HG02623 (cell line): ENCODE results near the gene SPDEF.

ENCODE experiments used
- ATAC-seq: cut with Tn5 transposase; IDR thresholded peaks from one replicate; pipeline ENCODE4 v1.9.1; 2021; ENCODE audit warnings: moderate library complexity; ENCODE audit not compliant: unreplicated experiment

Gene SPDEF

DNA sequence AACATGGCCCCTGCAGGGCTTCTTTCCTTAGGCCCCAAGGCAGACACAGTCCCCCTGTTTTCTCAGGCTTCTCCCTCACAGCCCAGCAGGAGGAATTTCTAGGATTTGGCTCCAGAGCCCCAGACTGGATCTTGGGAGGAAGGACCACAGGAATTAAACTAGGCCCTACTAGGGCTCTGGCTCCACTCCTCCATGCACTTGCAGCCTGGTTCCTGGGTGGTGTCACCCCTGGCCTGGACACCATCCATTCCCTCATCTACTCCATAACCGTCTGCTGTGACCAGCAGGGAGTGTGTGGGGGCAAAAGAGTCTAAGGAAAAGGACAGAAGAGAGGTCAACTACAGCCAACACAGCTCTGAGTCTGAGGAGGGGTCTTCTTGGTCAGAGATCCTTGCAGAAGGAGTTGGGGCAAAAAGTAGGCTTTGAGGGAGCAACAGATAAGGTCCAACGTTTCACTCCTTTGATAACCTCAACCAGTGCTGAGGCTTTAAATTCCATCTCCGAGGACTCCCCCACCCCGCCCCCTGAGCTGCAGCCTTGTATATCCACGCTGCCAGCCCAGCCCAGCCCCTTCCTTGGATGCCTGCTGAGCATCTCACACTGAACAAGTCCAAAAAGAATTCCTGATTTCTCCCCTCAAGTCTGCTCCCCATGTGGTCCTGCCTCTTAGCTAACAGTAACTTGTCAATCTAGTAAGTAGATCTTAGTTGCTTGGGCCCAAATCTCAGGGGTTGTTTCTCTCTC is 27.9 kb upstream of the SPDEF start:
- ATAC-seq: no peak

DNA sequence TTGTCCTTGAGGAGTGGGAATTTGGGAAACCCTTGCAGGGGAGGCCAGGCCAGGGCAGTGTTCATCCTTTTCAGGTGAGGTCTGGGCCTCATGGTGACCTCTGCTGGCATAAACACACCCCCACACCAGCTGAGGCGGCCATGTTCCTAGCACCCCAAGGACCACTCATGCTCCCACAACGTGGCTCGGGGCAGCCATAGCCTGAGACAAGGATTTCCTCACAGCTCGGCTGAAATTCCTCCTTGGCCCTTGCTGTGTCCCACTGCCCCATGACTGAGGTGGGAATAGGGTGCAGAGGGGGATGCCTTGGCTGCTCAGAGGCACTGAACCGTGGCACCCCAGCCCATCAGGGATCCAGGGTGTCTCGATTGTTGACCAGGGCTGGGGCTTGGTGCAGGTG is 27.3 kb upstream of the SPDEF start:
- ATAC-seq: no peak

DNA sequence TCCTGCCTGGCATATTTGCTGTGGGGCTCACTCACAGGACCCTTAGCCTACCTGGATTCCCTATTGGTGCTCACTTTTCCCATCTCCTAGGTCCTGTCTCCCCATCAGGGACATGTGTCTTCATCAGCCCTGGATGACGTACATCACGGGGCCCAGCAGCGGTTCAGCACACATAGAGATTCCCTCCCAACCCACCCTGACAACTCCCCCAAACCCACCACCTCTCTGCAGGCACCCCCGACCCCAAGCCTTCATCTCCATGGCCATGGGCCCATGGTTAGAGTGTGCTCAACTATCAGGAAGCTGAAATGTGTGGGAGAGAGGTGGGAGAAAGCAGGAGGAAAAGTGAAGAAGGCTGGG is 25.4 kb upstream of the SPDEF start:
- ATAC-seq: no peak

DNA sequence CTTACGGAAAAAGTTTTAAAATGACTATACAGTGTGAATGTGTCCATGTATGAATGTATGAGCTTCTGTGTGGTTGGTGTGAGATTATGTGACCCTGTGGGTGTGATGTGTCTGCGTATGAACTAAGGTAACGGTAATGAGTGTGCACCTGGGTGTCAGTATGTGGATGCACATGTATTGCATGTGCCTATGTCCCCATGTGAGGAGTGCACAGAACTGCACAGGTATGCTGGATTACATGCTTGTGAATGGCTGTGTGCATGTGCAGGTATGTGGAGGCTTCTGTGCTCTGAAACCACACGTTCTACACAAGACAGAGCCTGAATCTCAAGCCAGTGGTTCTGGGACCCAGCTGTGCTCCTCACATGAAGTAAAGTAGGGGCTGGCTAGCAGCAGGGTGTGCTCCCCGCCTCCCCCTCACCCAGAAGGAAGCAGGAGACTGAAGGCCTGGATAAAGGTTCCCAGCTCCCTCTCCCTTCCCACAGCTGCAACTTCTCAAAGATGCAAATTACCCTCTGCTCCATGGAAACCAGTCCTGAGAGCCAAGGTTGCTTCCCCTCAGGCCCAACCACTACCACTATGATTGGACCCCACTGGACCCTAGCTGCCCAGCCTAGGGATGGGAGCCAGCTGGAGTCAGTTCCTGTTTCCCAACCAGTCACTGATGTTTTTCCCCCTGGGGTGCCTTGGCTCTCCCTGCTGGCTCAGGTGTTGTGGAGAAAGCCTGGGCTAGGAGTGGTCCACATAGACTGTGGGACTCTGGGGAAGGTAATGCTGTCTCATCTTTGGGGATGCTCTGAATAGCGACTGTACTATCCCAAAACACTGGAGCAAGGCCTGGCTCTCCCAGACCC is 24.8 kb upstream of the SPDEF start:
- ATAC-seq: no peak

DNA sequence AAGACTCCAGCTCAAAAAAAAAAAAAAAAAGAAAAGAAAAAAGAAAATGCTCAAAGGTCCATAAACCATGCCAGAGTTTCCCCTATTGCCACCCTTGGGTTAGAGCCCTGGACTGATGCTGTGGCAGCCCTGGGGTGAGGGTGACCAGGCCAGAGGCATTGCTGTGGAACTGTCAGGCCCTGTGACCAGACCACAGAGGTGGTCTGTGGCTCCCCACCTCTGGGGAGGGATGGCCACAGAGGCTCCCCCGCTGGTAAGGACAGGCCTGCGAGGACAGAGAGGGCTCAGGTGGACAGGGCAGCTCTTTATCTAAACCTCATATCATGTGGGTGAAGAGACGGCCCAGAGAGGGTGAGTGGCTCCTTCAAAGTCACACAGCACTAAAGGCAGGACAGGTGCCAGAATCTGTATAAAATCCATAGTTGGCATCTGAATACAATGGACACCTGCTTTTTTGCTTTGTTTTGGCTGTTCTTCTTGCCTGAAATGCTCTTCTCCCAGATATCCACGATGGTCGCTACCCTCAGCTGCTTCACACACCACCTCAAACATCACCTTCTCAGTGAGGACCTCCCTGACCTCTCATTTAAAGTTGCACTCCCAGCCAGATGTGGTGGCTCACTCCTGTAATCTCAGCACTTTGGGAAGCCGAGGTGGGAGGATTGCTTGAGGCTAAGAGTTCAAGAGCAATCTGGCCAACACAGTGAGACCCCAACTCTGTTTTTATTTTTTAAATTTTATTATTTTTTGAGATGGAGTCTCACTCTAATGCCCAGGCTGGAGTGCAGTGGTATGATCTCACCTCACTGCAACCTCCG is 22.5 kb upstream of the SPDEF start:
- ATAC-seq: no peak

DNA sequence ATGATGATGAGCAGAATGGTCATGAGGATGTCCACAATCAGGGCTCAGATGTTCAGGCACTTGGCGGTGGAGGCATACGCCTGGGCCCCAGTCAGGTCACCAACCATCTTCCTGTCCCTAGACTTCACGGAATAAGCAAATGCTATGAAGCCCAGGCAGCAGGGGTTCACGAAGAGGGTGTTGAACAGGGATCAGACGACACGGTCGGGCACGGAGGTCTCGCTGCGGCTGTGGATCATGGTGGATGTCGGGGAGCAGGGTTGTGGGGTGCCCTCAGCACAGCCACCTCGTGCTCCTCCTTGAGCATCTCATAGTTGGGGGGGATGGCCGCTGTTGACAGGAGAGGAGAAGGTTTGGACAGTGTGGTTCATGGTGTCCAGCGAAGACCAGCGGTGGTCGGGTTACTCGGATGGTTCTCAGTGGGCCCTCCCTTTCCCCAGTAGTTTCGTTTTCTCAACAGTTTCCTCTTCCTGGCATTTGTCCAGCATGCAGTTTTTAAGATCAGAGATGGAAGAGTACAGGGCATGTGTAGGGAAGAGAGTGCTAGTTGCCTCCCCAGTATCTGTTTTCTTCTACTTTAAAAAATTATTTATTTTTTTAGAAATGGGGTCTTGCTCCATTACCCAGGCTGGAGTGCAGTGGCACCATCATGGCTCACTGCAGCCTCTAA is 20.3 kb upstream of the SPDEF start:
- no peak for ATAC-seq

DNA sequence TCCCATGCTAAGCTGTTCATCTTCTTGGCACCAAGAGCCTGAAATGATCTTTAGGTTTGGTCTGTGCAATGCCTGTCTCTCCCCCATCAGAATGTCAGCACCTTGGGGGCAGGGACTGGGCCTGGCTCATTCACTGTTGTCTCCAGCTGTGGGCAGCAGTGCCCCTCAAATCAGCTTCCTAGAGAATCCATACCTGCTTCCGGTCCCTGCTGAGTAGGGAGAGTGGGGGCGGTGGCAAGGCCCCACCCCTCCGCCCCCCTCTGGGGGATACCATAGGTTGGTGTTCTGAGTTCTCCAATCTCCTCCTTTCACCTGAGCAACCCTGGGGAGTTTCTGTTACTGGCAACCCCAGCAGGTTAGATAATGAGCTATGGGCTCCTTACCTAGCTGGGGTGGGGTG is 19.2 kb upstream of the SPDEF start:
- no peak for ATAC-seq

DNA sequence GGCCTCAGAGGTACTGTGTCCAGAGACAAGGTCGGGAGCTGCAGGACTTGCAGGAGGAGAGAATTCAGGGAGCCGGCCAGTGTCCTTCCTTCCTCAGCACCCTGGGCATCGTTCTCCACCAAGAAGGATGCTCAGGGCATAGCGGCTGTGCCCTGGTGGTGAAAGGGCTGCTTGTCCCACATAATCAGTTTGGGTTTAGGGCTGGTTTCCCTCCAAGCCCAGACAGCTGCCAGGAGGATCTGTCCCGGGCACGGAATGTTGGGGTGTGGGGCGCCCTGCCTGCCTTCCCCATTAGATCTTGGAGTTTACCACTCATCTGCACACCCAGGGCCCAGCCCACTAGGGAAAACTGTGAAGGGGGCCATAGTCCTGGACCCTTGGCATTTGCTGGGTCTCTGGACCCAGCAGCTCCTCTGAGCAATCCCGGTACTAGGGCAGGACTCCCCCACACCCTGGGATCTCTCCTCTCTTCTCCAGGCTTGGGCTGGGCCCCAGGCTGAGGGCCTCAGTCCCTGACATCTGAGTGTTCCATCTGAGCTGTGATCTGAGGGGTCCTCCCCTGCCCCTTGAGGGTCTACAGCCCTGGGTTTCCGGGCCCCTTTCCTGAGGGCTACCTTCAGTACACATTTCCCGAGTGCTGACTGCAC is 18.6 kb upstream of the SPDEF start:
- ATAC-seq: no peak

DNA sequence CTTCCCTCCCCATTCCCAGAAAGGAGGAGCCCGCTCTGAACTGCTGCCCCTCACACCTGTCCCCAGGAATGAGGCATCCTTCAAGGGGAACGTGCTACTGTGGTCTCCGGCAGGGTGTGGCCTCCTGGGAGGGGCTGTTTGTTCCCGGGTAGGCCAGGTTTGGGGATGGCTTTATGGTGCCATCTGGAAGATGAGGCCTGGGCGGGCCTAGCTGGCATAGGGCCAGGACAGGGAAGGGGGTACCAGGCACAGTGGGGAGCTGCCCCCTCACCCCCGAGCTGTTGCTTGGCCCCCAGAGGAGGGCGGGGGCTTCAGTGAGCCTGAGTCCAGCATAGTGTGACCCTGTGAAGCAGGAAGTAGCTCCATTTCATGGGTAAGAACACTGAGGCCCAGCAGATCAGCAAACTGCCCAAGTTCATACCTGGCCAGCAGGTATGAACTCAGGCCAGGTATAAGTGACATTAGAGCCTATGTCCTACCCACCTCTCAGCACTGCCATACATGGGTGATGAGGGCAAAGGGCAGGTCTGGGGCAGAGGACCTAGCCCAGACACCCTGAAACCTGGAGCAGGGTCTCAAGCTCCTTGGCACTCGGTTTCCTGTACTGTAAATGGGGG is 17.5 kb upstream of the SPDEF start:
- no peak for ATAC-seq

DNA sequence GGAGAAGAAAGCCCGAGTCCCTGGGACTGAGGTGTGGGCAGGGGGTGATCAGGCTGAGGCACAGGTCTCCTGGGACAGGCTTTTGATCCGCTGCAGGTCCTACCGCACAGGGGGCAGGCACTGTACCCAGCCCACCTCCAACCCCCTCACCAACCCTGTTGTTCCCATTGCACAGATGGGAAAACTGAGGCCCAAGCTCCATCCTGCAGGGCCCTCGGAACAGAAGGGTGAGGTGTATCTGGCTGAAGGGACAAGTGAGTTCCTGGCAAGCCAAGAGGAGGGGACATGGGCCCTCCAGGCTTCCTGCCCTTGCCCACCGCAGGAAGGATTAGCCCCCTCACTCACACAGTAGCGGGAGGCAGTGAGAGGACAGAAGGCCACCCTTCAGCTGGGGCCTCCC is 16.5 kb upstream of the SPDEF start:
- no peak for ATAC-seq

DNA sequence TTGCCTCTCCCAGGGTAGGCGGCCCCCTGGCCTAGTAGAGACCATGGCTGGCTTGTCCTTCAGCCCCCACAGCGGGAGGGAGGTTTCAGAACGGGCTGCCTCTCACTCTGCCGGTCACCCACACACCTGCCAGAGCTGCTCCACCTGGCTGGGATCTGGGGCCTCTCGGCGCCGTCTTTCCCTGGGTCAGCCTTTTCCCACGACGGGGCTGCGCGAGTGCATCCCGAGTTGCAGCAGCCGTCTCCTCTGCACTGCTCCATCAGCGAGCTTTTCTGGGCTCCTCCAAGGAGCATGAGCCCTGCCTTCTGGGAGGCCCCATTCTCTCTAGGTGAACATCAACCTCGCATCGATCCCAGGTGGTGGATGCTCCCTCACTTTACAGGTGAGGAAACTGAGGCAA is 15.9 kb upstream of the SPDEF start:
- no peak for ATAC-seq

DNA sequence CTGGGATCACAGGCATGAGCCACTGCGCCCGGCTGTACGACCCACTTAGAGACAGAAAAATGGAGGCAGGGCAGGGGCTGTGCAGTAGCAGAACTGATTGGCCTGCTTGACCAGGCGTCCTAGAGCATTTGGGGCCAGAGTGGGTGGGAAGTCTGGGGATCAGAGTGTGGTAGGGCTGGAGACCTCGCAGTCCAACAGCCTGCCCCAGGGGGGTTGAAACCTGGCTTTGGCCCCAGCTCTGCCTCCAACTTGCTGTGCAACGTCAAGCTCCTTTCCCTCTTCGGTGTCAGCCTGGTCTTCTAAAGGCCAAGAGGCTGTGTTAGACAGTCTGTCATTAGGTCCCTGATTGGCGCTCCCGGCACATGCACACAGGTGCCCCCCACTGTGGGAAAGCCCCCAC is 15.3 kb upstream of the SPDEF start:
- no peak for ATAC-seq

DNA sequence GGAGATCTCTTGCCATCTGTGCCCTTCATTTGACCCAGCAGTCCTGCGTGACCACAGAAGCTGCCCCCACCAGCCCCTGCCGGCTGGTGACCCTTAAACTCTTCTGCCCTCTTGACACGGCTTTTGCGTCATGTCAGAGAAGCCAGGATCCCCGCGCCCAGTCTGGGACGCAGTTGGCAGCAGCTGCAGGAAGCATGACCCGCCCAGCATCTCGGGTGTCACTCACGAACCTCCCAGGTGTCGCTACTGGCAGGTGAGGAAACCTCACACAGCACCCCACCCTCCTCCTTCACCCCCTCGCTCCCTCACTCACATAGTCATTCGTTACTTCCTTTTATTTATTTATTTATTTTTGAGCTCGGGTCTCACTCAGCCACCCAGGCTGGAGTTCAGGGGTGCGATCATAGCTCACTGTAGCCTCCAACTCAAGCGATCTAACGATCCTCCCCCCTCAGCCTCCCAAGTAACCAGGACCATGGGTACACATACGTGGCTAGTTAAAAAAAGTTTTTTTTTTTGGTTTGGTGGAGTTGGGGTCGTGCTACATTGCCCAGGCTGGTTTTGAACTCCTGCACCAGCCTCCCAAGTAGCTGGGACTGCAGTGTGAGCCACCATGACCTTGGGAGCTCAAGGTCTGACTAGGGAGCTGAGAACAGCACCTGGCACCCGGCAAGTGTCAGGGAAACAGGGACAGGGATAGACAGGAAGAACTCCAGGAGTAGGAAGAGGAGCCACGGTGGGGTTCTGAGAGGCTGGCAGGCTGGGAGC is 14.1 kb upstream of the SPDEF start:
- ATAC-seq: no peak

DNA sequence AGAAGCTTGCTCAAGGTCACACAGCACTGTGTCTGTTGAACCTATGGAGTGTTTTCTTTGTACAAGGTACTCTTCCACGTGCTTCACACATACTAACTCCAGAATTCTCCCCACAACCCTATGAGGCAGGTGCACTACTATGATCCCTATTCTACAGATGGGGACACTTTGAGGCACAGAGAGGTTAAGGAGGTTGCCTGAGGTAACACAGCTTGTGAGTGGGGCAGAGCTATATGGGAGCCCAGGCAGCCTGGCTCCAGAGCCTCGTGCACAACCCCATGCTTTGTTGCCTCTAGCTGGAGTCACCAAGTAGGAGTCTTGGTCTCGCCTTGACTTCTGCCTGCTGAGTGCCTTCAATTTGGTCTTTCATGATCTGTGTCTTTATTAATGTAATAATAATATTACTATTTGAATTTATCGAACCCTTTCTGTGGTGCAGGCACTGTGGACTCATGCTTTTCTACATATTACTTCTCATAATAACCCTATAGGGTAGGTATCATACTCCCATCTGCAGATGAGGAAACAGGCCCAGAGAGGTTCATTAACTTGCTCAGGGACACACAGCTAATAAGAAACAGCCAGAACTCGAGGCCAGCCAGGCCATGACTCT is 13.3 kb upstream of the SPDEF start:
- ATAC-seq: no peak

DNA sequence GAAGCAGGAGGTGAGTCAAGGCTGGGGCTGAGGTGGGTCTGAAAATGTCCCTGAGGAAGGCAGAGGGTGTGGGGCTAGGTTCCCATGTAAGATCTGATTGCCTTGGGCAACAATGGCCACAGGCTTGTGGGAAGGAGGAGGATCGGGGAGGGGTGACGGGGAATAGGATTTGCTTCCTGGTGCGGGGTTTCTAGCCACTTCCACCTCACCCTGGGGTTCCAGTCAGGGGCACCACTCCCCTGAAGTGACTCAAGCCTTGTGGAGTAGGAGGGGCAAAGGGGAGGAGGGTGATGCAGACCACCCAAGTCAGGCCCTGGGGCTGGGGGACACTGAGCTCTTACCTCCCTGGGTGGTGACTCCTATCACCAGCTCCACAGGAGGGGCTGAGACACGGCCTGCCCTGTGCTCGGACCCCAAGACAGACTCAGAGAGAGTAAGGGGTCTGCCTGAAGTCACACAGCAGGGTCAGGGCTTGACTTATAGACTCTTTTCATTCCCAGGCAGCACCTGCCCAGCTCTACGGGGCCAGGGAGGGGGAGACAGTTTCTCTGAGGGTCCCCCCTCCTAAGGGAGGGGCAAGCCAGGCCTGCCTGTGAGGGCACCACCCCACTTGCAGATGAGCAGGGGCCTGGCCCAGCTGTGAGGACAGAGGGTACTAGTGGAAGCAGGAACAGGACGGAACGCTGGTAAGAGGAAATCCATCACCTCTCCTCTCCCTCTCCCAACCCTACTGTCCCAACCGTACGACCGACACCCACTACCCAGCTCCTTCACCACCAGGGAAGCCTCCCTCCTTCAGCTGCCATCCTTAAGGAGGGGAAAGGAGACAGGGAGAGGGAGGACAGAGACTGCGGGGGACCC is 12.4 kb upstream of the SPDEF start:
- ATAC-seq: no peak

DNA sequence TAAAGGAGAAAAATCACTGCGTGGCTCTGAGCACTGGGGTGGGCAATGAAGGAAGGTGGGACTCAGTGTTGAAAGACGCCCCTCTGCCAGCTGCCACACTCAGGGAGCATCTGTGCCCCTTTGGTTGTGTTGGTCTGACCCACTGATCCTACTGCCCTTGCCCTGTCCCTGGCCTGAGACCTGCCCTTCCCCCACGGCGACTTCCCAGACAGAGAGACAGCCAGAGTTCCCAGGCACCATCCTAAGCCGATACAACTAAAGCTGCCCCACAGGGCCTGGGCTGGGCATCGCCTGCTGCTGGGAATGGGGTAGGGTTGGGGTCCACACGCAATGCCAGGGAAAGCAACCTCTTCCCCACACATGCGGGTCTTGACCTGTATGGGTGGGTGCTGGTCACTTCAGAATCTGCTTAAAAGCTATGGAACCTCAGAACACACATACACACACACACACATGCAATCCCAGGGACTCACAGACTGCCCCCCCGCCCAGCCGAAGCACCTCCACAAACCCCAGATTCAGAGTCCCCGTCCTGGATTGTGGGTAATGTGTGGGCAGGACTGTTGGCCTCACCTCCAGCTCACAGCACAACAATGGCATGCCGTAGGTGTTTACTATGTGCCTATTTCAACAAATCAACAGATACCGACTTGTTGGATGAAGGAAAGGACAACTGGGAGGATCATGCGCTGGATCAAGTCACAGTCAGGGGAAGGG is 10.9 kb upstream of the SPDEF start:
- ATAC-seq: no peak

DNA sequence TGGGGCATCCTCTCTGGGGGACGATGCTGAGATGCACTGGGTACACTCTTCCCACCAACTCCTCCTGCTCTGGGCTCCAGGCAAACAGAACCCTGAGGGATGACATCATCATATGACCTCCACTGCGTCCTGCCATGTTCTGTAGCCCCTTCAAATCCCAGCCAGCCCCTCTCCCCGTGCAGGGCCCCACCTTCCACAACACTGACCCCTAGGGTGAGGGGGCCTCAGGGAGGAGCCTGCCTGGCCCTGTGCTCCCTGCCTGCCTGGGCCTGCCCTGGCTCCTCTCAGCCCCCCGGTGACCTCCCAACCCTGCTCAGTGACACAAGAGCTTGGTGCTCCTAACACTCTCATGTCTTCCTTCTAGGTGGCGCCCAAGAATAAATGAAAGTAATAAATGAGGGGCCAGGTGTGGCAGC is 9.6 kb upstream of the SPDEF start:
- ATAC-seq: no peak
